Measurements from ENCODE around the gene LSM6.

LSM6 gene

GRCh38 chr4:146190456-146190855, 14.9 kb downstream of the LSM6 start:
- DNase-seq, result no peak

GRCh38 chr4:146191766-146192458, 16.4 kb downstream of the LSM6 start:
- DNase-seq, result no peak

GRCh38 chr4:146193628-146194027, 18.1 kb downstream of the LSM6 start:
- DNase-seq, result no peak

GRCh38 chr4:146194212-146194611, 18.7 kb downstream of the LSM6 start:
- no peak for DNase-seq

GRCh38 chr4:146202665-146203064, 27.1 kb downstream of the LSM6 start:
- DNase-seq, result no peak

GRCh38 chr4:146207410-146207809, 31.9 kb downstream of the LSM6 start:
- no peak for DNase-seq

GRCh38 chr4:146210890-146211289, 35.4 kb downstream of the LSM6 start:
- DNase-seq, result no peak

GRCh38 chr4:146211440-146211839, 35.9 kb downstream of the LSM6 start:
- DNase-seq, result no peak

- DNase-seq, result no peak
Observed at GRCh38 chr4:146212781-146213180, 37.3 kb downstream of the LSM6 start.

- no peak for DNase-seq
Observed at GRCh38 chr4:146214238-146214637, 38.7 kb downstream of the LSM6 start, which contains the start of gene REELD1. Gene REELD1 (plus strand): TSS chr4:146214538. CDS start chr4:146216953, 2,415 bp downstream.

- DNase-seq, result no peak
Observed at GRCh38 chr4:146222313-146222712, 46.8 kb downstream of the LSM6 start.

- no peak for DNase-seq
Observed at GRCh38 chr4:146224326-146224966, 48.9 kb downstream of the LSM6 start.

GRCh38 chr4:146229406-146229805, 53.9 kb downstream of the LSM6 start:
- DNase-seq, result no peak

- DNase-seq, result no peak
Observed at GRCh38 chr4:146232131-146232722, 56.7 kb downstream of the LSM6 start.

- no peak for DNase-seq
Observed at GRCh38 chr4:146235654-146236177, 60.2 kb downstream of the LSM6 start.

GRCh38 chr4:146236216-146236615, 60.7 kb downstream of the LSM6 start:
- DNase-seq, result no peak

GRCh38 chr4:146237092-146237491, 61.6 kb downstream of the LSM6 start:
- no peak for DNase-seq

GRCh38 chr4:146238107-146238506, 62.6 kb downstream of the LSM6 start:
- no peak for DNase-seq

Measured in NCI-H524 treated with DMSO at 0.1 percent for 48 hours (cell line).